GM08714 (cell line): ENCODE measurements around the gene DCLK2.

Experiments used
- H3K4me3 ChIP-seq: fragments of 200-500 bp; sonication (Bioruptor generic); 2 replicates; pipeline ENCODE4 v1.5.1; 2014; ENCODE audit warnings: mild to moderate bottlenecking, low read length, inconsistent platforms
- ZNF274 ChIP-seq: IDR thresholded peaks from 2 replicates; pipeline ENCODE4 v1.6.1; 2012; ENCODE audit warnings: mild to moderate bottlenecking, low read depth, low read length

The DCLK2 gene

GRCh38 chr4:150119492-150119891, 41.2 kb downstream of the DCLK2 start:
- TF ChIP-seq ZNF274 = no peak
- no peak overlapping the region for H3K4me3 ChIP-seq

DNA sequence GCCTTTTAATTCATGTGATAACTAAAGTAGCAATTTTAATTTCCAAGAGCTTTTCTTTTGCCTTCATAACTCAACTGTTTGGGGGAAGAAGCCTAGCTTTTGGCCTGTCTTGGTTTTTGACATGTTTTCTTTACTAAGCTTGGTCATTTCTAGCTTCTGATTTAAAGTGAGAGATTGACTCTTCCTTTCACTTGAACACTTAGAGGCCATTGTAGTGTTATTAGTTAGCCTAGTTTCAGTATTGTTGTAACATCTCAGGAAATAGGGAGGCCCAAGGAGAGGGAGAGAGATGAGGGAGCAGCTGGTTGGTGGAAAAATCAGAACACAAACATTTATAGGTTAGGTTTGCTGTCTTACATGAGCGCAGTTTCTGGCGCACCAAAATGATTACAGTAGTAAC, 44.8 kb downstream of the DCLK2 start:
- no peak overlapping the region for H3K4me3 ChIP-seq
- TF ChIP-seq ZNF274 = no peak

DNA sequence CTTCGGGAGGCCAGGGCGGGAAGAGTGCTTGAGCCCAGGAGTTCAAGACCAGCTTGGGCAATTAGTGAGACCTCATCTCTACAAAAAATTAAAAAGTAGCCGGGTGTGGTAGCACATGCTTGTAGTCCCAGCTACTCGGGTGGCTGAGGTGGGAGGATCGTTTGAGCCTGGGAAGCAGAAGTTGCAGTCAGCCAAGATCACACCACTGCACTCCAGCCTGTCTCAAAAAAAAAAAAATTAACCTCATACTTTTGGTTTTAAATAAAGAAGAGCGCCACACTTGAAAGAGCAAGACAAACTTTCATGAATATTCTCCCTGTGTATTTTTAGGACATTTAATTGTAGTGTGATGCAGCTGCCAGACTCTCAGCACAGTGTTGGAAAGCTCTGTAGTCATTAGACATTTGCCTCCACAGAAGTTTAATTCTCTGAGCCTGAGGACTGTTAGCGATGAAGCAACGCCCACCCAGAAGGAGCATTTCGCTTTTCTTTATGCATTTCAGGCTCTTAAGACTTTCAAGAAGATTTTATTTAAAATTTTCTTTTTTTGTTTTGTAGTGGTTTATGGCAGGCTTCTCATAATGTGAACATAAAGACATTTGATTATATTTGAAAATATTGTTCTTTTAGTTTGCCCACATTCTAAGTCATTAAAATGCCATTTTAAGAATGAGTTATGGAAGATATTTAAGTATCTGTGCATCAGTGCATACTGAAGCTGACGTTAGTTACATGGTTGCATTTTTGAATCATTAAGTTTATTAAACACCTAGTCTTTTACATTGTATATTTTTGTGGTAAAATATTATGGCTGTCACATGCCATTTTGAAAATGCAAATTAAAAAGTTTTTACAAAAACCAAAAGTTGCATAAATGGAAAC, 45.8 kb downstream of the DCLK2 start:
- no peak overlapping the region for H3K4me3 ChIP-seq
- TF ChIP-seq ZNF274 = no peak

DNA sequence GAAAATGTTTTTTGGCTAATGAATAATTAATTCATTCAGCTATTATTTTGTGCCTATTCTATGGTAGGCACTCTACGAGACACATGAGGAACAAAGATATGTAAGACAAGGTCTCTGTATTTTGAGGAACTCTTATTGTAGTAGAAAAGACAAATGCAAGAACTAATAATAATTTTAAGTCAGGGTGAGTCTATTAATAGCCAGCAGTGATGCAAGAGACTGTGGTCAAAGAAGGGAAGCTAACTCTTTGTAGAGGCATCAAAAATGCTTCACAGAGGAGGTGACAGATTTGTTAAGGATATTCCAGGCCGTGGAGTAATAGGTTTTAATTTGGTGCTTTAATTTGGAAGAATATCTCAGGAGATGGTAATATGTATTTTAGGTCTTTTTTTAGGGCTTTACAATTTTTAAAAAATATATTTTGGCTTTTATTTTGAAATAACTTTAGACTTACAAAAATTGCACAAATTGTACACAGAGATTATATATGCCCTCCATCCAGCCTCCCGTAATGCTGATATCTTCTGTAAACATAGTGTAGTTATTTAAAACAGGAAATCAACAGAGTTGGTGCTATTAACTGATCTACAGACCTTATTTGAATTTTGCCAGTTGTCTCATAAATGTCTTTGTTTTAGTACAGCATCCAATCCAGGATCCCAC, 48.1 kb downstream of the DCLK2 start:
- no peak for TF ChIP-seq ZNF274
- no peak overlapping the region for H3K4me3 ChIP-seq

- no peak overlapping the region for H3K4me3 ChIP-seq
- no peak for TF ChIP-seq ZNF274
Observed at GRCh38 chr4:150126864-150127203, 48.6 kb downstream of the DCLK2 start.

GRCh38 chr4:150127757-150128156, 49.5 kb downstream of the DCLK2 start:
- no peak overlapping the region for H3K4me3 ChIP-seq
- TF ChIP-seq ZNF274 = no peak

GRCh38 chr4:150130933-150131332, 52.7 kb downstream of the DCLK2 start:
- TF ChIP-seq ZNF274 = no peak
- H3K4me3 ChIP-seq = no peak overlapping the region

DNA sequence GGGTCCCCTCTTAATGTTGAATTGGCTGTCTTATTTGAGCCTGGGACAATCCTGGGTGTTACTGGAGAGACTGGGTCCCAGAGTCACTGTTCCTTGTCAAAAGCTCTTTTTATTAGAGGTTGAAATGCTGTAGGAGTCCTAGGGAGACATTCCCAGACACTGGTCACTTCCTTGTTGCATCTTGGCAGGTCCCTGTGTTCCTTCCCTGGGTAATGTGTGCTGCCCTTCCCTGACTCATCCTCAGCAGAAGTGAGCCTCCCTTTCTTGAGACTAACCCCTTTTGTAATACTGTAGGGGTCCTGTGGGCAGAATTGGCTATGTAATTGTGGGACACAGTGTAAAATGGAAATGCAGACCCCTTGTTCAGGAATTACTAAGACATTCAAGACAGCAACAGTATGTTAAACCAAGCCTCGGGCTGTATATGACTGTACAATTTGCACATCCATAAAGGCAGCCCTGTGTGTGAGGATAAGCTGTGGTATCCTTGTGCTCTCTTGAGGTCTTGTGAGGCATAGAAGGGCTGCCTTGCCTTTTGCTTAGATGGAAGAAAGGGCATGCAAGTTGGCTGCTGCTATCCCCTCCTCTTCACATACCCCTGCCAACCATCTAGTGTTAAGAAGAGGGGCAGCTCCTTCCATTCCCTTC, 53.5 kb downstream of the DCLK2 start:
- TF ChIP-seq ZNF274 = no peak
- H3K4me3 ChIP-seq = no peak overlapping the region

DNA sequence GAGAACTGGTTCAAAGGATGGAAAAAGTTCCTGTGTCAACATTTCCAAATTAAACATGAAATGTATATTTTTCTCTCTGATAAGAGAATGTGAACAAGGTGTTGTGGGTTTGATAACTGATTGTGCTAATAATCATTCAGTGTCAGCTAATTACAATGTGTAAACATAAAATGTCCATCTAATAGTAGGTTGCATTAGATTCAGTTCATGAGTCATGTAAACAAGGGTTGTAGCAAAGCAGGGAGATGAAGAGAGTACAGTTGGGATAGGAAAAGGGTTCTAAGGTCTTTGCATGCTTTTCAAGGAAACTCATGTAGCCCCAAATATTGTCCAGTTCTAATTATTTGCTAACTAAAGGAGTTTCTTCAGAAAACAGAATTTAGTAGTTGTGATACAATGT, 55.4 kb downstream of the DCLK2 start:
- no peak for TF ChIP-seq ZNF274
- no peak overlapping the region for H3K4me3 ChIP-seq

- TF ChIP-seq ZNF274 = no peak
- no peak overlapping the region for H3K4me3 ChIP-seq
Observed at GRCh38 chr4:150135134-150135772, 57.0 kb downstream of the DCLK2 start.

- TF ChIP-seq ZNF274 = no peak
- H3K4me3 ChIP-seq = no peak overlapping the region
Observed at GRCh38 chr4:150136036-150136435, 57.8 kb downstream of the DCLK2 start.

DNA sequence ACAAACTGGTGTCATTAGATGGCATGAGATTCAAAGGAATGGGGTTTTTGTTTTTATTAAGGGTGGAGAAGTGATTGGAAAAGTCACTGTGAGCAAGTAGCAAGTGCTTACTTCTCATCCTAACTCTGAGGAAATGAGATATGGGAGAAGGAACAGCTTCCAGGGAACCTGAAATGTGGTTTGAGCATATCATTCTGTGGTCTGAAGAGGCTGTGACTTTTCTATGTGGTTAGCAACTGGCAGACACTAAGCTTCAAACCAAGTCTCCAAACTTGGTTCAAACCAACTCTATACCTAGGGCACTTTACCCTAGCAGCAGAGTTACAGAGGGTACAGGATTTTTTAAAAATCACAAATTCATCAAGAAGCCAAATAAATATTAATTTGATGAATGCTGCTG, 58.2 kb downstream of the DCLK2 start:
- no peak for TF ChIP-seq ZNF274
- no peak overlapping the region for H3K4me3 ChIP-seq

GRCh38 chr4:150139297-150139865, 61.1 kb downstream of the DCLK2 start:
- no peak overlapping the region for H3K4me3 ChIP-seq
- no peak for TF ChIP-seq ZNF274

- H3K4me3 ChIP-seq = no peak overlapping the region
- TF ChIP-seq ZNF274 = no peak
Observed at GRCh38 chr4:150140774-150141400, 62.6 kb downstream of the DCLK2 start.

- no peak overlapping the region for H3K4me3 ChIP-seq
- no peak for TF ChIP-seq ZNF274
Observed at GRCh38 chr4:150141756-150142155, 63.5 kb downstream of the DCLK2 start.
